ENCODE results near the gene ITGB6.

- no peak for TF ChIP-seq POLR2A (IDR thresholded peaks at IDR 0.05; ENCODE audit: low read length)
- no peak for TF ChIP-seq GATA1 (IDR thresholded peaks at IDR 0.05; ENCODE audit: low read depth, low read length)
Observed at GRCh38 chr2:160132761-160133160, 67.3 kb downstream of the ITGB6 start.

Measured in erythroblast (primary cell).